Neural cell (in vitro differentiated cells): ENCODE results near the gene CHPF2. TPM values are rescaled to one million over a fixed set of nuclear protein-coding genes. Genes with fewer than 3 reads are reported as not detected.

ENCODE experiments used
- H2AFZ ChIP-seq: fragments of 200-600, 300-800 bp; sonication (generic), shearing (Covaris generic); 2 replicates; pipeline ENCODE4 v1.6.0; 2014; ENCODE audit warnings: low read depth, mild to moderate bottlenecking, antibody characterized with exemption, low read length, moderate library complexity
- H3F3A ChIP-seq: fragments of 200-600 bp; shearing (Covaris generic); 2 replicates; pipeline ENCODE4 v1.6.1; 2016; ENCODE audit warnings: mild to moderate bottlenecking, moderate library complexity, mixed read lengths, antibody characterized with exemption, low read length; ENCODE audit not compliant: insufficient read depth, poor library complexity, severe bottlenecking
- H3K27ac ChIP-seq: fragments of 200-600, 300-800 bp; sonication (generic), shearing (Covaris generic); 2 replicates; pipeline ENCODE4 v1.5.1; 2014; ENCODE audit warnings: mild to moderate bottlenecking, low read length, moderate library complexity
- H3K27me3 ChIP-seq: fragments of 300-800, 200-600 bp; sonication (generic), shearing (Covaris generic); 2 replicates; pipeline ENCODE4 v1.6.0; 2014; ENCODE audit warnings: mild to moderate bottlenecking, low read depth, low read length, moderate library complexity; ENCODE audit not compliant: insufficient read depth
- H3K36me3 ChIP-seq: fragments of 300-800, 200-600 bp; sonication (generic), shearing (Covaris generic); 2 replicates; pipeline ENCODE4 v1.5.1; 2014; ENCODE audit warnings: mild to moderate bottlenecking, antibody characterized with exemption, low read length, moderate library complexity; ENCODE audit not compliant: insufficient read depth
- H3K4me2 ChIP-seq: fragments of 300-800, 200-600 bp; sonication (generic), shearing (Covaris generic); 2 replicates; pipeline ENCODE4 v1.6.0; 2014; ENCODE audit warnings: mild to moderate bottlenecking, low read length
- H3K4me3 ChIP-seq: fragments of 300-800, 200-600 bp; sonication (generic), shearing (Covaris generic); 2 replicates; pipeline ENCODE4 v1.5.1; 2014; ENCODE audit warnings: mild to moderate bottlenecking, low read length, moderate library complexity
- H3K79me2 ChIP-seq: fragments of 200-600 bp; shearing (Covaris generic); replicated peaks from 2 replicates; pipeline ENCODE4 v1.6.0; 2014; ENCODE audit warnings: mild to moderate bottlenecking, low read length, moderate library complexity; ENCODE audit not compliant: insufficient read depth
- H3K9ac ChIP-seq: fragments of 300-800, 200-600 bp; sonication (generic), shearing (Covaris generic); 2 replicates; pipeline ENCODE4 v1.6.1; 2016; ENCODE audit warnings: mild to moderate bottlenecking, low read length, mixed read lengths
- H3K9me2 ChIP-seq: fragments of 200-600 bp; shearing (Covaris generic); 2 replicates; pipeline ENCODE4 v1.6.1; 2016; ENCODE audit warnings: mild to moderate bottlenecking, low read length, mixed read lengths; ENCODE audit not compliant: insufficient read depth
- H3K9me3 ChIP-seq: fragments of 200-600, 300-800 bp; sonication (generic), shearing (Covaris generic); 2 replicates; pipeline ENCODE4 v1.6.1; 2016; ENCODE audit warnings: mild to moderate bottlenecking, mixed run types, low read length, moderate library complexity, mixed read lengths
- H4K20me1 ChIP-seq: fragments of 200-600 bp; shearing (Covaris generic); 2 replicates; pipeline ENCODE4 v1.6.1; 2016; ENCODE audit warnings: mild to moderate bottlenecking, mixed run types; ENCODE audit not compliant: insufficient read depth
- CTCF ChIP-seq: fragments of 450-650 bp; IDR thresholded peaks from 2 replicates; pipeline ENCODE4 v1.5.1; 2014; ENCODE audit warnings: antibody characterized with exemption, mild to moderate bottlenecking, moderate library complexity; ENCODE audit not compliant: poor library complexity, severe bottlenecking
- EP300 ChIP-seq: fragments of 450-650 bp; conservative IDR thresholded peaks from 2 replicates; pipeline ENCODE4 v1.6.1; 2014; ENCODE audit warnings: antibody characterized with exemption, mild to moderate bottlenecking, moderate library complexity; ENCODE audit not compliant: poor library complexity, severe bottlenecking
- EZH2 ChIP-seq: fragments of 200-600, 300-800 bp; shearing (Covaris generic), sonication (generic); IDR thresholded peaks from 2 replicates; pipeline ENCODE4 v1.6.1; 2014; ENCODE audit warnings: antibody characterized with exemption, low read length, borderline replicate concordance, mild to moderate bottlenecking; ENCODE audit not compliant: insufficient read depth, poor library complexity, severe bottlenecking
- MXI1 ChIP-seq: fragments of 450-650 bp; conservative IDR thresholded peaks from 2 replicates; pipeline ENCODE4 v1.6.1; 2014; ENCODE audit warnings: antibody characterized with exemption, mild to moderate bottlenecking; ENCODE audit not compliant: poor library complexity, severe bottlenecking
- POLR2AphosphoS5 ChIP-seq: IDR thresholded peaks from 2 replicates; pipeline ENCODE4 v1.6.1; 2012
- RAD21 ChIP-seq: fragments of 450-650 bp; conservative IDR thresholded peaks from 2 replicates; pipeline ENCODE4 v1.6.1; 2014; ENCODE audit warnings: antibody characterized with exemption, mild to moderate bottlenecking, moderate library complexity
- REST ChIP-seq: IDR thresholded peaks from 2 replicates; pipeline ENCODE4 v1.6.1; 2012; ENCODE audit warnings: borderline replicate concordance
- SMC3 ChIP-seq: fragments of 450-650 bp; conservative IDR thresholded peaks from 2 replicates; pipeline ENCODE4 v1.6.1; 2014; ENCODE audit warnings: antibody characterized with exemption, mild to moderate bottlenecking, moderate library complexity; ENCODE audit not compliant: poor library complexity
- TAF1 ChIP-seq: IDR thresholded peaks from 2 replicates; pipeline ENCODE4 v1.6.1; 2012; ENCODE audit warnings: low read depth
- polyA plus RNA-seq: library from polyadenylated mRNA; depleted of rRNA; stranded (reverse); fragments of >200 nt; gene quantifications from 2 replicates; pipeline ENCODE4 v1.2.3, GENCODE V29; 2014

Gene CHPF2
- polyA plus RNA-seq, 1 donor from 2014 or later = 22.5 TPM

- peaks cover 4% of the 10 kb centered on the region for H3F3A ChIP-seq
- peak overlapping the region; percentile 53 for H3K4me3 ChIP-seq
- no peaks in the 10 kb centered on the region for H3K9me3 ChIP-seq
- H2AFZ ChIP-seq = no peak overlapping the region
- no peaks in the 10 kb centered on the region for H3K9me2 ChIP-seq
- peak overlapping the region; percentile 41 for H3K9ac ChIP-seq
- H4K20me1 ChIP-seq = no peaks in the 10 kb centered on the region
- H3K36me3 ChIP-seq = no peaks in the 10 kb centered on the region
- no peak overlapping the region for H3K4me2 ChIP-seq
- no peak overlapping the region for H3K27ac ChIP-seq
- TF ChIP-seq EP300 = no peak
- TF ChIP-seq RAD21 = no peak
- TF ChIP-seq POLR2AphosphoS5 = no peak
- no peak for TF ChIP-seq SMC3
- TF ChIP-seq REST = no peak
- no peak for TF ChIP-seq EZH2
- no peak for TF ChIP-seq CTCF
- TF ChIP-seq MXI1 = no peak
- TF ChIP-seq TAF1 = no peak
- no peaks in the 10 kb centered on the region for H3K27me3 ChIP-seq
- peaks cover 3% of the 10 kb centered on the region for H3K79me2 ChIP-seq
Measured at GRCh38 chr7:151244841-151245346, 12.6 kb downstream of the CHPF2 start.

GRCh38 chr7:151245360-151246101, 13.2 kb downstream of the CHPF2 start:
- Histone ChIP-seq H3K27me3 (no peaks in the 10 kb centered on the region), H3K9me2 (no peaks in the 10 kb centered on the region), H3K4me2 (no peak overlapping the region), H3K4me3 (peak overlapping the region; percentile 53), H2AFZ (no peak overlapping the region), H3K9me3 (no peaks in the 10 kb centered on the region), H3K9ac (peak overlapping the region; percentile 41), H4K20me1 (no peaks in the 10 kb centered on the region), H3K36me3 (no peaks in the 10 kb centered on the region), H3K79me2 (peaks cover 3% of the 10 kb centered on the region), H3K27ac (no peak overlapping the region), H3F3A (peaks cover 4% of the 10 kb centered on the region)
- TF ChIP-seq POLR2AphosphoS5 (no peak), CTCF (no peak), MXI1 (no peak), SMC3 (no peak), TAF1 (no peak), RAD21 (peak; percentile 9)
